ENCODE measurements around the gene OTX1.

GRCh38 chr2:63001576-63001975 is 49.1 kb upstream of the OTX1 start:
- TF ChIP-seq CTCF (IDR thresholded peaks at IDR 0.05) = no peak
- TF ChIP-seq JUND (IDR thresholded peaks at IDR 0.05) = no peak
- TF ChIP-seq RFX5 (IDR thresholded peaks at IDR 0.05; ENCODE audit: low read length) = no peak
- no peak for TF ChIP-seq SMC3 (IDR thresholded peaks at IDR 0.05; ENCODE audit: low read depth, low read length)
